ENCODE measurements around the gene DENND6A. TPM values are rescaled to one million over a fixed set of nuclear protein-coding genes. Genes with fewer than 3 reads are reported as not detected.

DENND6A gene
- polyA plus RNA-seq, 1 experiment = 10.8 TPM

GRCh38 chr3:57586778-57587177 is 106.1 kb downstream of the DENND6A start:
- DNase-seq (ENCODE audit: low read depth, low spot score) = no peak
- Histone ChIP-seq H3K9me3 (ENCODE audit: control insufficient read depth, insufficient read depth, low read length) (no peaks in the 10 kb centered on the region; the same call in 1 of the 2 replicates), H3K27me3 (ENCODE audit: control insufficient read depth, insufficient read depth, low read length) (no peaks in the 10 kb centered on the region), H3K4me3 (ENCODE audit: low read depth, low read length) (no peak overlapping the region), H3K27ac (ENCODE audit: low read depth, low read length) (no peak overlapping the region)
- no peak for TF ChIP-seq CTCF (IDR thresholded peaks at IDR 0.05; ENCODE audit: low read depth, low read length)
- CTCF ChIA-PET = no interaction called here
- POLR2A ChIA-PET = interaction anchor here (2.2 kb wide), 1 partner anchor 10 kb away, joined by 8 read pairs; the partner anchor contains the start of gene ARF4

- Histone ChIP-seq H3K27ac (ENCODE audit: low read depth, low read length) (no peak overlapping the region), H3K9me3 (ENCODE audit: control insufficient read depth, insufficient read depth, low read length) (no peaks in the 10 kb centered on the region), H3K4me3 (ENCODE audit: low read depth, low read length) (no peak overlapping the region), H3K27me3 (ENCODE audit: control insufficient read depth, insufficient read depth, low read length) (no peaks in the 10 kb centered on the region)
- no peak for TF ChIP-seq CTCF (IDR thresholded peaks at IDR 0.05; ENCODE audit: low read depth, low read length)
- POLR2A ChIA-PET = no interaction called here
- CTCF ChIA-PET = no interaction called here
- no peak for DNase-seq (ENCODE audit: low read depth, low spot score)
Measured at GRCh38 chr3:57583544-57583943, 109.3 kb downstream of the DENND6A start.

- no peak for DNase-seq (ENCODE audit: low read depth, low spot score)
- no peak overlapping the region for H3K27ac ChIP-seq (ENCODE audit: low read depth, low read length)
- no peaks in the 10 kb centered on the region for H3K27me3 ChIP-seq (ENCODE audit: control insufficient read depth, insufficient read depth, low read length)
- H3K4me3 ChIP-seq (ENCODE audit: low read depth, low read length) = no peak overlapping the region
- no peaks in the 10 kb centered on the region for H3K9me3 ChIP-seq (ENCODE audit: control insufficient read depth, insufficient read depth, low read length)
- ChIA-PET CTCF (no interaction called here), POLR2A (no interaction called here)
- 0 out of 2 replicates have a peak, but pooled peaks have one; percentile 5 for TF ChIP-seq CTCF (IDR thresholded peaks at IDR 0.05; ENCODE audit: low read depth, low read length)
Measured at GRCh38 chr3:57582474-57583168, 110.3 kb downstream of the DENND6A start.

- DNase-seq (ENCODE audit: low read depth, low spot score) = no peak
- POLR2A ChIA-PET = no interaction called here
- TF ChIP-seq CTCF (IDR thresholded peaks at IDR 0.05; ENCODE audit: low read depth, low read length) = no peak
- no peak overlapping the region for H3K4me3 ChIP-seq (ENCODE audit: low read depth, low read length)
- H3K9me3 ChIP-seq (ENCODE audit: control insufficient read depth, insufficient read depth, low read length) = no peaks in the 10 kb centered on the region
- no peaks in the 10 kb centered on the region for H3K27me3 ChIP-seq (ENCODE audit: control insufficient read depth, insufficient read depth, low read length)
- CTCF ChIA-PET = no interaction called here
- no peak overlapping the region for H3K27ac ChIP-seq (ENCODE audit: low read depth, low read length)
Measured at GRCh38 chr3:57577801-57578200, 115.1 kb downstream of the DENND6A start.

GRCh38 chr3:57575966-57576626 is 116.8 kb downstream of the DENND6A start:
- H3K4me3 ChIP-seq (ENCODE audit: low read depth, low read length) = no peak overlapping the region
- ChIA-PET CTCF (no interaction called here), POLR2A (interaction anchor here (0.5 to 1.0 kb wide), 2 partner anchors 21 to 129 kb away, joined by 3 read pairs; partner anchors contain the start of gene ARF4)
- H3K27me3 ChIP-seq (ENCODE audit: control insufficient read depth, insufficient read depth, low read length) = no peaks in the 10 kb centered on the region
- H3K27ac ChIP-seq (ENCODE audit: low read depth, low read length) = no peak overlapping the region
- no peaks in the 10 kb centered on the region for H3K9me3 ChIP-seq (ENCODE audit: control insufficient read depth, insufficient read depth, low read length)
- TF ChIP-seq CTCF (IDR thresholded peaks at IDR 0.05; ENCODE audit: low read depth, low read length) = no peak
- no peak for DNase-seq (ENCODE audit: low read depth, low spot score)

All from AG04450 (cell line).